Heart right ventricle (tissue), 16 donors: Measurements from ENCODE around the gene UNC79. TPM values are rescaled to one million over a fixed set of nuclear protein-coding genes. Genes with fewer than 3 reads are reported as not detected.
A peak's percentile ranks its signal among the peaks of the same experiment; 100 is the strongest.

Experiments
- ATAC-seq, 8 donors: fragments of 200-7000 bp; cut with Tn5 transposase; one replicate each; pipeline ENCODE4 v1.9.1; 2020; ENCODE audit warnings: mild to moderate bottlenecking in 8 of 8, moderate library complexity in 8 of 8, moderate number of reproducible peaks in 1 of 8
- DNase-seq, 2 donors: peaks; one replicate each; pipeline ENCODE4 v3.0.0-alpha.2; 2020
- H3K27ac ChIP-seq, 10 donors: fragments of 200-600 bp; sonication (generic) in 2 of 10; one replicate each; pipeline versions ENCODE4 v1.5.0 to v1.8.0; 2020 to 2022; ENCODE audit warnings: mild to moderate bottlenecking in 3 of 10
- H3K27me3 ChIP-seq, 7 donors: fragments of 200-600 bp; one replicate each; pipeline ENCODE4 v1.8.0; 2021 to 2022; ENCODE audit warnings: mild to moderate bottlenecking in 2 of 7
- H3K36me3 ChIP-seq, 9 donors: fragments of 200-600 bp; sonication (generic) in 1 of 9; one replicate each; pipeline versions ENCODE4 v1.5.0 to v1.8.0; 2020 to 2022; ENCODE audit warnings: mild to moderate bottlenecking in 2 of 9
- H3K4me1 ChIP-seq, 9 donors: fragments of 200-600 bp; sonication (generic) in 1 of 9; one replicate each; pipeline versions ENCODE4 v1.5.0 to v1.8.0; 2020 to 2022; ENCODE audit warnings: mild to moderate bottlenecking in 4 of 9
- H3K4me3 ChIP-seq, 10 donors: fragments of 200-600 bp; sonication (generic) in 2 of 10; one replicate each; pipeline versions ENCODE4 v1.5.0 to v1.8.0; 2020 to 2022; ENCODE audit warnings: mild to moderate bottlenecking in 7 of 10, moderate library complexity in 2 of 10
- H3K9me3 ChIP-seq, 11 donors: fragments of 200-600 bp in 10 of 11; sonication (generic) in 2 of 11; one replicate each; pipeline versions ENCODE4 v1.5.0 to v1.8.0; 2013 to 2022; ENCODE audit warnings: mild to moderate bottlenecking in 2 of 11, control low read depth in 1 of 11, moderate library complexity in 1 of 11
- WGBS, 2 donors: extraction: QIAGEN DNeasy Blood & Tissue Kit; methylation state at CpG; one replicate each; pipeline ENCODE4 v1.1.7; 2013; ENCODE audit warnings: inconsistent platforms in 1 of 2; 5-methylcytosine and 5-hydroxymethylcytosine counted together
- intact Hi-C, 10 donors: fragments of 100-400 bp; cut with DNase I; formaldehyde crosslinking; loops; one replicate each; pipeline versions ENCODE4 v1.11.1 to v1.14.2; 2022
- polyA plus RNA-seq, 2 donors: library from polyadenylated mRNA; stranded (reverse); fragments of 200-250 nt; gene quantifications; one replicate each; pipeline ENCODE4 v1.2.3, GENCODE V29; 2013
- total RNA-seq, 10 donors: library from RNA; stranded (reverse); fragmentation: NEBNext Ultra II Directional in 3 of 10; extraction: Animal tissue kit (Norgen Biotek cat#: 25700) in 3 of 10; gene quantifications; one replicate each; pipeline versions ENCODE4 v1.2.1 to v1.2.4, GENCODE V29; 2021 to 2023
- TF ChIP-seq, protein P1 (sequence below), 9 donors: fragments of 200-600 bp; sonication (generic) in 2 of 9; IDR thresholded peaks; one replicate each; pipeline versions ENCODE4 v1.5.0 to v1.8.0; 2021 to 2022; ENCODE audit warnings: antibody characterized with exemption in 9 of 9, mild to moderate bottlenecking in 5 of 9, moderate library complexity in 1 of 9
- donor health status: Arrhythmogenic right ventricular cardiomyopathy.
- donor health status: ischemic (EF 13 %, LVEDD 7.1; RV severe dilation, severe dysfunction).
- donor health status: healthy with polysubstance abuse.
- donor health status: DM: no; HTN: yes; CAD: no.
- donor health status: DM: no; HTN: no; CAD: no.
- donor health status: ischemic (EF 25% LVEDD 6.9; RV normal size, moderate dysfunction).
- donor health status: ischemic (EF 25% LVEDD 5.7; RV mildly dilated, moderate dysfunction).
- donor health status: healthy.
- donor health status: DM: yes; HTN: yes; CAD: no.
- donor health status: Ischemic cardiomyopathy.
- donor health status: ischemic (EF 35%, LVEDD 5.7; RV mildly dilated, moderate dysfunction).
- donor health status: nonischemic (EF 11% LVEDD 7.7; RV severe dilation, severe dysfunction).
- donor health status: DM: yes; HTN: yes; CAD: no.
- donor health status: PGD.
- donor health status: ischemic (EF 29% LVEDD 5.4; RV normal size, mild dysfunction).
- donor health status: nonischemic (EF 23%, LVEDD 6.1; RV moderate dilation, normal function).

UNC79 gene
- total and polyA plus RNA-seq, 12 donors: 0.01 to 0.89 (median 0.40) TPM

GRCh38 chr14:93676416-93676958 lies 245.7 kb downstream of the UNC79 start:
- 86 to 89% methylated on average over 2 of the region's 2 CpGs for WGBS, 2 donors
- TF ChIP-seq, protein P1, sequence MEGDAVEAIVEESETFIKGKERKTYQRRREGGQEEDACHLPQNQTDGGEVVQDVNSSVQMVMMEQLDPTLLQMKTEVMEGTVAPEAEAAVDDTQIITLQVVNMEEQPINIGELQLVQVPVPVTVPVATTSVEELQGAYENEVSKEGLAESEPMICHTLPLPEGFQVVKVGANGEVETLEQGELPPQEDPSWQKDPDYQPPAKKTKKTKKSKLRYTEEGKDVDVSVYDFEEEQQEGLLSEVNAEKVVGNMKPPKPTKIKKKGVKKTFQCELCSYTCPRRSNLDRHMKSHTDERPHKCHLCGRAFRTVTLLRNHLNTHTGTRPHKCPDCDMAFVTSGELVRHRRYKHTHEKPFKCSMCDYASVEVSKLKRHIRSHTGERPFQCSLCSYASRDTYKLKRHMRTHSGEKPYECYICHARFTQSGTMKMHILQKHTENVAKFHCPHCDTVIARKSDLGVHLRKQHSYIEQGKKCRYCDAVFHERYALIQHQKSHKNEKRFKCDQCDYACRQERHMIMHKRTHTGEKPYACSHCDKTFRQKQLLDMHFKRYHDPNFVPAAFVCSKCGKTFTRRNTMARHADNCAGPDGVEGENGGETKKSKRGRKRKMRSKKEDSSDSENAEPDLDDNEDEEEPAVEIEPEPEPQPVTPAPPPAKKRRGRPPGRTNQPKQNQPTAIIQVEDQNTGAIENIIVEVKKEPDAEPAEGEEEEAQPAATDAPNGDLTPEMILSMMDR (IDR thresholded peaks at IDR 0.05): no peak
- ATAC-seq (no peak), DNase-seq (no peak)
- Histone ChIP-seq H3K27ac (no peak overlapping the region), H3K36me3 (no peaks in the 10 kb centered on the region), H3K4me3 (no peak overlapping the region), H3K27me3 (peaks cover 0 to 4% (median 0%) of the 10 kb centered on the region in 7 donors), H3K9me3 (no peaks in the 10 kb centered on the region), H3K4me1 (no peaks in the 10 kb centered on the region)
- intact Hi-C loops: no loop called here

- no peak overlapping the region for H3K4me3 ChIP-seq
- H3K27ac ChIP-seq: no peak overlapping the region
- intact Hi-C loops: no loop called here
- H3K36me3 ChIP-seq: no peaks in the 10 kb centered on the region
- WGBS, 2 donors: 80 to 85% methylated on average over 2 of the region's 2 CpGs
- DNase-seq (no peak), ATAC-seq (no peak)
- TF ChIP-seq, protein P1 (IDR thresholded peaks at IDR 0.05): no peak
- H3K4me1 ChIP-seq: no peaks in the 10 kb centered on the region
- H3K27me3 ChIP-seq: peaks cover 0 to 7% (median 3%) of the 10 kb centered on the region in 7 donors
- no peaks in the 10 kb centered on the region for H3K9me3 ChIP-seq
These were observed 251.7 kb downstream of the UNC79 start for GRCh38 chr14:93682459-93682858.

GRCh38 chr14:93683226-93683625 lies 252.5 kb downstream of the UNC79 start:
- H3K27me3 ChIP-seq: peaks cover 0 to 11% (median 3%) of the 10 kb centered on the region in 7 donors
- TF ChIP-seq, protein P1 (IDR thresholded peaks at IDR 0.05): no peak
- intact Hi-C loops: no loop called here
- no peaks in the 10 kb centered on the region for H3K9me3 ChIP-seq
- ATAC-seq: peak in 1 of 8 donors; percentile 46
- H3K4me1 ChIP-seq: no peaks in the 10 kb centered on the region
- no peak overlapping the region for H3K4me3 ChIP-seq
- H3K36me3 ChIP-seq: no peaks in the 10 kb centered on the region
- DNase-seq: no peak
- 49 to 62% methylated on average over 5 of the region's 5 CpGs for WGBS, 2 donors
- no peak overlapping the region for H3K27ac ChIP-seq

GRCh38 chr14:93685121-93685895 lies 254.6 kb downstream of the UNC79 start:
- DNase-seq: no peak
- Histone ChIP-seq H3K4me3 (no peak overlapping the region), H3K27me3 (peaks cover 0 to 16% (median 3%) of the 10 kb centered on the region in 7 donors), H3K4me1 (peaks cover 0 to 5% (median 0%) of the 10 kb centered on the region in 9 donors), H3K27ac (no peak overlapping the region), H3K9me3 (no peaks in the 10 kb centered on the region), H3K36me3 (no peaks in the 10 kb centered on the region)
- intact Hi-C loops: no loop called here
- ATAC-seq: no peak
- TF ChIP-seq, protein P1 (IDR thresholded peaks at IDR 0.05): no peak
- WGBS, 2 donors: 83 to 89% methylated on average over 13 of the region's 13 CpGs
